Endothelial cell of hepatic sinusoid (primary cell): ENCODE results near the gene TMEM72.

ENCODE experiments used
- in situ Hi-C: cut with HindIII; loops from 2 replicates; pipeline ENCODE4 v1.10.0; 2017; ENCODE audit warnings: low sequenced_read_pairs

The TMEM72 gene

GRCh38 chr10:44976352-44977198 lies 65.4 kb downstream of the TMEM72 start:
- in situ Hi-C loops = no loop called here

- in situ Hi-C loops = no loop called here
Measured at GRCh38 chr10:44977287-44978212, 66.4 kb downstream of the TMEM72 start.

- in situ Hi-C loops = no loop called here
Measured at GRCh38 chr10:44978213-44978569, 67.1 kb downstream of the TMEM72 start.

- in situ Hi-C loops = no loop called here
Measured at GRCh38 chr10:44978570-44979280, 67.6 kb downstream of the TMEM72 start, which contains the start of gene DEPP1. Gene DEPP1, minus strand, starts transcription at chr10:44978809. Its CDS starts 779 bp downstream, at chr10:44978030.

- in situ Hi-C loops = no loop called here
Measured at GRCh38 chr10:44979281-44980191, 68.4 kb downstream of the TMEM72 start.

GRCh38 chr10:44980309-44981171 lies 69.4 kb downstream of the TMEM72 start:
- in situ Hi-C loops = no loop called here

GRCh38 chr10:44981172-44982113 lies 70.3 kb downstream of the TMEM72 start:
- in situ Hi-C loops = no loop called here

- in situ Hi-C loops = no loop called here
Measured at GRCh38 chr10:44982114-44982460, 71.0 kb downstream of the TMEM72 start.

- in situ Hi-C loops = no loop called here
Measured at GRCh38 chr10:44982496-44982895, 71.4 kb downstream of the TMEM72 start.

GRCh38 chr10:44983066-44983894 lies 72.1 kb downstream of the TMEM72 start:
- in situ Hi-C loops = no loop called here

GRCh38 chr10:44983895-44984278 lies 72.8 kb downstream of the TMEM72 start:
- in situ Hi-C loops = no loop called here

GRCh38 chr10:44984671-44985101 lies 73.5 kb downstream of the TMEM72 start:
- in situ Hi-C loops = no loop called here

GRCh38 chr10:44985175-44985681 lies 74.1 kb downstream of the TMEM72 start:
- in situ Hi-C loops = no loop called here

- in situ Hi-C loops = no loop called here
Measured at GRCh38 chr10:44986179-44986578, 75.0 kb downstream of the TMEM72 start.
